WTC11 (cell line): ENCODE measurements around the gene INA. TPM values are rescaled to one million over a fixed set of nuclear protein-coding genes. Genes with fewer than 3 reads are reported as not detected.

Experiments
- CREM ChIP-seq: sonication (generic); formaldehyde crosslinking; IDR thresholded peaks from 2 replicates; pipeline ENCODE4 v1.8.1; 2022; ENCODE audit warnings: mild to moderate bottlenecking, missing genetic modification reagents, moderate library complexity
- E2F5 ChIP-seq: sonication (generic); formaldehyde crosslinking; IDR thresholded peaks from 2 replicates; pipeline ENCODE4 v1.8.1; 2022; ENCODE audit warnings: mild to moderate bottlenecking, moderate library complexity, missing genetic modification reagents
- ERG ChIP-seq: fragments of 250-450 bp; sonication (Bioruptor Pico); IDR thresholded peaks from 2 replicates; pipeline ENCODE4 v1.8.0; 2021; ENCODE audit warnings: mild to moderate bottlenecking
- ESRRA ChIP-seq: sonication (generic); formaldehyde crosslinking; IDR thresholded peaks from 2 replicates; pipeline ENCODE4 v1.8.1; 2022; ENCODE audit warnings: mild to moderate bottlenecking, missing genetic modification reagents, borderline replicate concordance
- GRHL2 ChIP-seq: fragments of 250-450 bp; sonication (Bioruptor Pico); IDR thresholded peaks from 2 replicates; pipeline ENCODE4 v1.8.0; 2022; ENCODE audit warnings: mild to moderate bottlenecking, moderate library complexity; ENCODE audit not compliant: insufficient replicate concordance, severe bottlenecking
- GTF2I ChIP-seq: fragments of 250-450 bp; sonication (Bioruptor Pico); conservative IDR thresholded peaks from 2 replicates; pipeline ENCODE4 v1.4.0; 2021; ENCODE audit warnings: mild to moderate bottlenecking
- HMGXB4 ChIP-seq: sonication (generic); formaldehyde crosslinking; IDR thresholded peaks from 2 replicates; pipeline ENCODE4 v1.8.1; 2023; ENCODE audit warnings: mild to moderate bottlenecking, moderate library complexity, missing genetic modification reagents
- IRF2 ChIP-seq: sonication (generic); formaldehyde crosslinking; IDR thresholded peaks from 2 replicates; pipeline ENCODE4 v1.8.0; 2022; ENCODE audit warnings: low read depth, missing genetic modification reagents, borderline replicate concordance
- JAZF1 ChIP-seq: fragments of 250-450 bp; sonication (Bioruptor Pico); IDR thresholded peaks from 2 replicates; pipeline ENCODE4 v1.9.0; 2021; ENCODE audit warnings: moderate library complexity, mild to moderate bottlenecking, inconsistent platforms
- KAT7 ChIP-seq: sonication (generic); formaldehyde crosslinking; IDR thresholded peaks from 2 replicates; pipeline ENCODE4 v1.8.1; 2023; ENCODE audit warnings: missing genetic modification reagents, mild to moderate bottlenecking, borderline replicate concordance
- MLX ChIP-seq: sonication (generic); formaldehyde crosslinking; IDR thresholded peaks from 2 replicates; pipeline ENCODE4 v1.8.1; 2023; ENCODE audit warnings: mild to moderate bottlenecking, missing genetic modification reagents, moderate library complexity
- MXD4 ChIP-seq: fragments of 250-450 bp; sonication (Bioruptor Pico); IDR thresholded peaks from 2 replicates; pipeline ENCODE4 v1.8.0; 2021; ENCODE audit warnings: mild to moderate bottlenecking, moderate library complexity, borderline replicate concordance
- MYBL2 ChIP-seq: sonication (generic); formaldehyde crosslinking; IDR thresholded peaks from 2 replicates; pipeline ENCODE4 v1.8.1; 2023; ENCODE audit warnings: mild to moderate bottlenecking, moderate library complexity, missing genetic modification reagents
- NFE2L1 ChIP-seq: sonication (generic); formaldehyde crosslinking; IDR thresholded peaks from 2 replicates; pipeline ENCODE4 v1.8.1; 2023; ENCODE audit warnings: missing genetic modification reagents
- NFYB ChIP-seq: sonication (generic); formaldehyde crosslinking; conservative IDR thresholded peaks from 2 replicates; pipeline ENCODE4 v1.8.0; 2022; ENCODE audit warnings: low read depth, missing genetic modification reagents
- NR1H2 ChIP-seq: sonication (generic); formaldehyde crosslinking; IDR thresholded peaks from 2 replicates; pipeline ENCODE4 v1.9.0; 2021; ENCODE audit warnings: mild to moderate bottlenecking, moderate library complexity, missing genetic modification reagents
- NR2C2 ChIP-seq: sonication (generic); formaldehyde crosslinking; IDR thresholded peaks from 2 replicates; pipeline ENCODE4 v1.8.0; 2022; ENCODE audit warnings: mild to moderate bottlenecking, missing genetic modification reagents
- RORB ChIP-seq: fragments of 250-450 bp; sonication (Bioruptor Pico); IDR thresholded peaks from 2 replicates; pipeline ENCODE4 v1.9.0; 2021; ENCODE audit warnings: mild to moderate bottlenecking
- SOX15 ChIP-seq: fragments of 250-450 bp; sonication (Bioruptor Pico); IDR thresholded peaks from 2 replicates; pipeline ENCODE4 v1.9.0; 2021; ENCODE audit warnings: mild to moderate bottlenecking
- SP1 ChIP-seq: sonication (generic); formaldehyde crosslinking; conservative IDR thresholded peaks from 2 replicates; pipeline ENCODE4 v1.8.1; 2022; ENCODE audit warnings: missing genetic modification reagents
- STAT6 ChIP-seq: sonication (generic); formaldehyde crosslinking; conservative IDR thresholded peaks from 2 replicates; pipeline ENCODE4 v1.8.1; 2023; ENCODE audit warnings: mild to moderate bottlenecking, low read depth, missing genetic modification reagents, moderate library complexity
- TEAD1 ChIP-seq: sonication (generic); formaldehyde crosslinking; IDR thresholded peaks from 2 replicates; pipeline ENCODE4 v1.8.0; 2022; ENCODE audit warnings: mild to moderate bottlenecking, missing genetic modification reagents
- ZMAT4 ChIP-seq: fragments of 250-450 bp; sonication (Bioruptor Pico); IDR thresholded peaks from 2 replicates; pipeline ENCODE4 v1.9.0; 2021; ENCODE audit warnings: mild to moderate bottlenecking
- ZNF232 ChIP-seq: sonication (generic); formaldehyde crosslinking; IDR thresholded peaks from 2 replicates; pipeline ENCODE4 v1.8.0; 2022; ENCODE audit warnings: mild to moderate bottlenecking, missing genetic modification reagents
- ZNF317 ChIP-seq: sonication (generic); formaldehyde crosslinking; IDR thresholded peaks from 2 replicates; pipeline ENCODE4 v1.8.1; 2023; ENCODE audit warnings: low read depth, mild to moderate bottlenecking, moderate library complexity, missing genetic modification reagents, borderline replicate concordance
- ZNF532 ChIP-seq: fragments of 250-450 bp; sonication (Bioruptor Pico); IDR thresholded peaks from 2 replicates; pipeline ENCODE4 v1.9.0; 2021; ENCODE audit warnings: mild to moderate bottlenecking, borderline replicate concordance
- total RNA-seq: library from RNA; stranded (reverse); gene quantifications from 3 replicates; pipeline ENCODE4 v1.2.3, GENCODE V29; 2021

INA gene
- total RNA-seq, 1 experiment from 2014 or later: 20.3 TPM

- TF ChIP-seq E2F5 (CRISPR knock-in tag) (no peak), ESRRA (CRISPR knock-in tag) (no peak), TEAD1 (CRISPR knock-in tag) (peak; percentile 85; the same call in 1 of the 2 replicates), NFYB (CRISPR knock-in tag) (no peak), CREM (CRISPR knock-in tag) (no peak; the same call in 1 of the 2 replicates), SOX15 (no peak), MXD4 (CRISPR knock-in tag) (no peak), GTF2I (CRISPR knock-in tag) (no peak), GRHL2 (CRISPR knock-in tag) (no peak), MYBL2 (CRISPR knock-in tag) (0 out of 2 replicates have a peak, but pooled peaks have one; percentile 56), NR1H2 (CRISPR knock-in tag) (no peak), HMGXB4 (no peak), NR2C2 (CRISPR knock-in tag) (no peak), JAZF1 (CRISPR knock-in tag) (no peak), RORB (no peak), MLX (CRISPR knock-in tag) (no peak), IRF2 (CRISPR knock-in tag) (no peak), STAT6 (CRISPR knock-in tag) (no peak), NFE2L1 (CRISPR knock-in tag) (peak; percentile 92), SP1 (CRISPR knock-in tag) (0 out of 2 replicates have a peak, but pooled peaks have one; percentile 20), KAT7 (no peak), ERG (CRISPR knock-in tag) (no peak), ZNF317 (CRISPR knock-in tag) (no peak), ZMAT4 (CRISPR knock-in tag) (no peak), ZNF532 (no peak), ZNF232 (CRISPR knock-in tag) (peak; percentile 91)
Observed at GRCh38 chr10:103278862-103279298, 1.9 kb downstream of the INA start (continued).
